Measurements from ENCODE around the gene TRAPPC12.
"Not testable (repeated sequence)": the region's sequence is repeated elsewhere in the genome, so short reads cannot be mapped to it uniquely, and the experiment has no call there.

The TRAPPC12 gene

DNA sequence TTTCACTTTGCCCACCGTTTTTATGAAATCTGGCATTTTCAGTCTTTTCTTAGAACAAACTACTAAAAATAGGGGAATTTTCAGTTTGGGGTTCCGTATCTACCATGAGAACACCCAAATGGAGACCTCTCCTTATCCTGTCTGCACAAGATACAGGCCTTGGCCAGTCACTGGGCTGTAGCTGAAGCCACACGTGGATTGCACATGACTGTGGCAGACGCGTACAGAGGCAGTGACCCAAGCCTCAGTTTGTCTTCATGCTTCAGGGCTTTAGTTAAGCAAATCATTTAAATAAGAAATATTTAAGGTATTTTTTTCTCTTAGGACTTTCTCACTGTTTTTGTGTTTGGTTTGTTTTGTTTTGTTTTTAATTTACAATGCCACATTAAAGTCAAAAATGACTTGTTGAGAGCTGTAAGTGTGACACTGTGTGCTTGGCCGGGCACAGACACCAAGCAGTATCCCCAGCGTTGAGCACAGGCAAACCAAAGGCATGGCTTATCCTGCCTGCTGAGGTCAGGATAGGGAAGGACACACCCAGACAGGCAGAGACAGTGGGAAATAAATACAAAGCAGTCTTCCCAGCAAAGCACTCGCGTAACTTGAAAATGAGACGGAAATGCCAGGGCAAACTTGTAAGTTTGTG lies 53.3 kb downstream of the TRAPPC12 start:
- DNase-seq (ENCODE audit: low read depth in 3 of 3) = no peak

DNA sequence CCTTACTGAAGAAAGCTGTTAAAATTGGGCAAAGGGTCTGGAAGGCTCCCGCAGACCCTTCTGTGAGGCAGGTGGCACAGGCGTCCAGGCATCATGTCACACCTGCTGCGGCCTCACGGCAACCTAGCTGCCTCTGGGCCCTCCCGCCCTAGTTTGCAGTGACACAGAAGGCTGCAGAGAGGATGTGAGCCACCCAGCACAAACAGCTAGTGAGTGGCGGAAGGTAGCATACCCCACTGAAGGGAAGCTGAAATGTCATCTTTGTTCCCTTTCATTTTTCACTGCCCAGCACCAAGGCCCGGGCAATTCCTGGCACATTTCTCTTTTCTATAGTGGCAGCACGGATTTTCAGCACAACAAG lies 53.8 kb downstream of the TRAPPC12 start:
- no peak for DNase-seq (ENCODE audit: low read depth in 3 of 3)

DNA sequence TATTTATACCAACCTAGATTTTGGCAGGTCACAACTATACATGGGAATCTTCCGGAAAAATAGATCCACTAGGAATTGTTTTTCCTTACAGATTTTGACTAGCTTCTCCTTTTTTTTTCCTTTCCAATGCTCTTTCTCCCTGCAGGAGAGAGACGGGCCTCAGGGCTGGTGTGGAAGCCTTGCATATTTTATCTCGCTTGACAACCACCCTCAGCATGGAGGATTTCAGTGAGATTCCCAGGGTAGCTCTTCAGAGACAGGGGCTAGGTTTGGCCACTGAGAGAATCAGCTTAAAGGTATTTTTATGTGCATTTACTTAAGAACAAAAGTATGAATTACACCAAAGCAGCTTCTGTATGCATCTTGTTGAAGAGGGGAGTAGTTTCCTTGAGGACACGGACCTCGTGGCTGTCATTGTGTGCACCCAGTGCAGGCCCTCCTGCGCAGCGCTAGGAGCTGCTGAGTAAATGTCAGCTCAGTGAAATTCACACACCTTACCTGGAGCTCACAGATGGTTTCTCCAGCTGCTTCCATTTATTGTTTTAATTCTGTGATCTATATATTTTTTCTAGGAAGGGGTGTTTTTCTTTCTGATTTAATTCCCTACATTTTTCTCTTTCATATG lies 54.4 kb downstream of the TRAPPC12 start:
- no peak for DNase-seq (ENCODE audit: low read depth in 3 of 3)

DNA sequence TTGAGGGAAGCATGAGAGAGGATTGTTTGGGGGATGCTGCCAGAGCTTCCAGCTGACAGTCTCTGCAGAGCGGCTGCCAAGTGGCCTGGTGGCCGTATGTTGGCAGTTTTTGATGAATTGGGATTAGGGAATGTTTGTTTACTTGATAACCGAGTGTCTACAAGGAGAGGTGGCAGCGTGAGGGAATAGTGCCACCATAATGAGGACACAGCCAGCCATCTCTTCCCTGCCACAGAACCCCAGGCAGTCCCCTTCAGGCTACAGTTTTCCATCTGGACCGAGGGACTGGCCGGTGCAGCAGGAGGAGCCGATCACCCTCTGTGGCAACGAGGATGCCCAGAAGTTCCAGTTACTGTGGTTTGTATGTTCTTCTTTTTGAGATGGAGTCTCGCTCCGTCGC lies 55.2 kb downstream of the TRAPPC12 start:
- DNase-seq (ENCODE audit: low read depth in 3 of 3) = no peak

DNA sequence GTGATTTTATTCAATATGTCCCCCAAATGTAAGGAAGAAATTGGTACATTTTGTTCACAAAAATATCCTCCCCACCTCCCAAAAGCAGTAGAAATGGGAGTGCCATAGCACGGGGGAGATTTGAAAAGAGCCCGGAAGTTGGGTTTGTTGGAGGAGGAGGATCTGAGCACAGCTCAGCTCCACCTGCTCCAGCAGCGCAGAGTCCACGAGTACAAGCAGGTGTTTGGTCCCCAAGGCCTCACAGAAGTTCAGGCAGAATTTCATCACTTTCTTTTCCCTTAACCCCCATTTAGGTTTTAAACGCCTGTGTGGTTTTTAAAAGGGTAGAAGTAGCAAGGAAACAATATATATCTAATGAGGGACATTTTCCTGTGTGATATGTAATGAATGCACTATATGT lies 56.0 kb downstream of the TRAPPC12 start:
- DNase-seq (ENCODE audit: low read depth in 3 of 3) = no peak

DNA sequence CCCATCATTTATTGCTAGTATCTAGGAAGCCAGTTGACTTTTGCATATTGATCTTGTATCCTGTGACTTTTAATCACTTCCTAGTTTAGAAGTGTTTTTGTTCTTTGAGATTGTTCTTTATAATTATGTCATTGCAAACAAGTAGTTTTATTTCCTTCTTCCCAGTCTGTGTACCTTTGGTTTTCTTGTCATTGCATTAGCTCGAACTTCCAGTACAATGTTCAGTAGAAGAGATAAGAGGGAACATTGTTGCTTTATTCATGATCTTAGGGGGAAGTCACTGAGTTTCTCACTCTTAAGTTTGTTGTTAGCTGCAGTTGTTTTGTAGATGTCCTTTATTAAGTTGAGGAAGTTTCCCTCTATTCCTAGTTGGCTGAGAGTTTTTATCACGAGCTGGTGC lies 61.0 kb downstream of the TRAPPC12 start:
- DNase-seq (ENCODE audit: low read depth in 3 of 3) = no peak

DNA sequence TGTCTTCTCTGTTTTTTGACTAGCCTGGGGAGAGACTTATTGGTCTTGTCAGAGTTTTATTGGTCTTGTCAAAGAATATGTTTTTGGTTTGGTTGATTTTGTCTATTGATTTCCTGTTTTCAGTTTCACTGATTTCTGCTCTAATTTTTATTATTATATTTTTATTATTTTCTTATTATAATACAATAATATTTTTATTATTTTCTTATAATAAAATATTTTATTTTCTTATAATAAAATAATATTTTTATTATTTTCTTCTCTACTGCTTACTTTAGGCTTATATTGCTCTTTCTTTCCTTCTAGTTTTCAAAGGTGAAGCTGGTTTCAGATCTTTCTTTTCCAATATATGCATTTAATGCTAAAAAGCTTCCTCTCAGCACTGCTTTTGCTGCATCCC lies 62.0 kb downstream of the TRAPPC12 start:
- DNase-seq (ENCODE audit: low read depth in 3 of 3) = no peak

DNA sequence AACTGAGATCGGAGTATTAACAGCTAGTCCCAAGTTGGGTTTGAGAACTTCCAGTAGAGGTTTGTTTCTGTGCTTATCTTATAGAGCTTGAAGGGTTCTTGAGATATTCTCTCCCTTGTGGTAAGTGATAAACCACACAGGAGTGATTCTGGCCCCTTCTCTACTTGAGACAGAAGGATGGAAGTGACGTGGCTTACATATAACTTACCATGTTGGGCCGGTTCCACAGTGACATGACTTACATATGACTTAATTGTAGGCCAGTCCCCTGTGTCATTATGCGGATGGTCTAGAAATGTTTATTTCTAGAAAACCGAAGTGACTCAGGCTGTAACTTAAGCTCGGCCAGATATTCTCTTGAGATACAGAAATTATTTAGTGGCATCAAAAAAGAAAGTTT lies 62.7 kb downstream of the TRAPPC12 start:
- no peak for DNase-seq (ENCODE audit: low read depth in 3 of 3)

DNA sequence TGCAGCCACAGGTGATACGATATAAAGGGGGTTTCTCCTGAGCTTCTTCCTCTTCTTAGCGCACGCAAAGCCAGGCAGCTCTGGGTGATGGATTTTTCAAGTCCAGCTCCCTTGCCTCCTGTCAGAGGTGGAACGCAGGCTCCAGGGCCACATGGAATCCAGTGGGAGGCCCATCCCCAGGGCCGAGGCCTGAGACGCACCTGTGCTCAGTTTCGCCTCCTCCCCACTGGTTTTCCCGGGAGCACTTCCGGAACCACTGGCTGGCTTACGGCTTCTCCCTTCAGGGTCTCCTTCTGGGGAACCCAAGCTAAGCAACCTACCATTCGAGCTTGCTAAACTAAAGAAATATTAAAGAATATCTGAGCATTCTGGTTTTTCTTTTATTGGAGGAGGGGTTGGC lies 63.6 kb downstream of the TRAPPC12 start:
- DNase-seq (ENCODE audit: low read depth in 3 of 3) = no peak

DNA sequence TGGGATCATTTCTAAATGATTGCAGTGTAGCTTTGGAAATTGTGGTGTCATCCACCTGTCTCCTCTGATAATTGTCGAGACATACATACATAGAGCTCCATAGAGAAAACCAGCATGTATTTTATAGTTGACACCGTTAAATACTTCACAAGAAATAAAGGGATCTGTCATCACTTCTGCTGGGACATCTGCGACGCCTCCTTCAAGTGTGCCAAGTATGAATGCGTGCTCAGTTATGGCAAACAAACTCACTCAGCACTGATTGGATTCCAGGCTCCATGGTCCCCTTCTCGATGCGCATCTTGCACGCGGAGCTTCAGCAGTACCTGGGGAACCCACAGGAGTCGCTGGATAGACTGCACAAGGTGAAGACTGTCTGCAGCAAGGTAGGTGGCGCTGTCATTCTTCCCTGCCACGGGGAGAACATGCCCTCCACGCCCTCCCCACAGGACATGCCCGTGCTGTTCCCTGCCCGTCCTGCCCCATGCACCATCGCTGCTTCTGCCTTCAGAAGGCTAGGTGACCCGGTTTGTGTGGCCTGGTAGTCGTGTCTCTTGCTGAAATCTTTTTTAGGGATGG lies 64.1 kb downstream of the TRAPPC12 start:
- no peak for DNase-seq (ENCODE audit: low read depth in 3 of 3)

DNA sequence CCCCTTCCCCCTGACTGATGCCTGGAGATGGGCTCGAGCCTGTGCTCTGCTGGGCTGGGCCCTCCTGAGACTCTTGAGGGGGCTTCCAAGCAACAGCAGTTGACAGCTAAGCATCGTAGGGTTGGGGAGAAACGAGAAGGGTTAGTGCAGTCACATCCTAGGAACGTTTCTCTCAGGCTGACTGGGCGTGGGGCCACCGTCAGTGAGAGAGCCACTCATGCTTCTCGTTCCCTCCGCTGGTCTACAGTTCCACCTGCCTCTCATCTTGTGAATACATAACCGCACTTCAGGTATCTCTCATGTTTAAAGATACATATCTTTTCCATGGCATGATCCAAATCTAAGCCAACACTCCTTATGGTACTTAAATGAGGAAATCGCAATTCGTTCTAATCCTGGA lies 66.4 kb downstream of the TRAPPC12 start:
- no peak for DNase-seq (ENCODE audit: low read depth in 3 of 3)

DNA sequence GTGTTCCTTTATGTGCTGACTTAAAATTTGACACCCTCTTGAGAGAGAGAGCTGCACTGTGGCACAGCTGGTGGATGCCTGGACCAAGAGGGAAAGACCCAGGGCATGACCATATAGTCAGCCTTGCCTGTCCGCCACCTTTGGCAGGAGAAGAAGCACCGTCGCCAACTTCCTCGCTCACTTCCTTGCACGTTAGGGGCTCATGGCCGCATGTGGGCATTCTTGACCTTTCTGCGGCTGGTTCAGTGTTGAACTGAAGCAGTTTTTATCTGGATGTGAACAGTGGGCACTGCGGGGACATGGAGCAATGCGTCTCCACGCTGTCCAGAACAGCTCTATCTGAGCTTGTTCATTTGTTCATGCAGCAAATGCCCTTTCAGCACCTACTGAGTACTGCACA lies 66.9 kb downstream of the TRAPPC12 start:
- no peak for DNase-seq (ENCODE audit: low read depth in 3 of 3)

DNA sequence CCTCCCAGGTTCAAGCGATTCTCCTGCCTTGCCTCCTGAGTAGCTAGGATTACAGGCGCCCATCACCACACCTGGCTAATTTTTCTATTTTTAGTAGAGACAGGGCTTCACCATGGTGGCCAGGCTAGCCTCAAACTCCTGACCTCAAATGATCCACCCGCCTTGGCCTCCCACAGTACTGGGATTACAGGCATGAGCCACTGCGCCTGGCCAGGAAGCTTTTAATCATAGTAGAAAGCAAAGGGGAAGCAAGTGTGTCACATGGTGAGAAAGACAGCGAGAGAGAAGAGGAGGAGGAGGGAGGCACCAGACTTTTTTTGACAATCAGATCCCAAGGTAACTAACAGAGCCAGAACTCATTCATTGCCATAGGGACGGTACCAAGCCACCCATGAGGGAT lies 67.7 kb downstream of the TRAPPC12 start:
- DNase-seq (ENCODE audit: low read depth in 3 of 3) = not testable (repeated sequence)

DNA sequence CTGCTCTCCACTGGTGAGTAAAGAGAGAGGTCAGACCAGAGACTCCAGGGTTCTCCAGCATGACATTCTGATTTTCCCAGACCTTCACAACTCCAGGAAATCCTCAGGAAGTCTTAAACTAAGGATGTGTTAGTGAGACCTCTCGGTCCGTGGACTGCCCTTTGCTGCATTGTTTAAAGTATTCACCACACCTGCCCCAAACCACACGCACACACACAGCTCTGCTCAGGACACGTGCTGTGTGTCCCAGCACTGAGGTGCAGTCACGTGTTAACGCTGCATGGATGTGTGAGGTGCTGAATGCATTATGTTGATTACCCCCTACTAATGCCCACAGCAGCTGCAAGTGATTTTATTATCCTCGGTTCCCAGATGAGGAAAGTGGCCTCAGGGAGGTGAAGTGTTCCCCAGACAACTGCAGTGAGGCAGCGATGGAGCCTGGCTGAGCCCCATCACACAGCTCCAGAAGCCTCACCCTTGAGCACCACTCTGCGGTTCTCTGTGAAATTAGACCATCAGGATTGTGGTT lies 68.4 kb downstream of the TRAPPC12 start:
- DNase-seq (ENCODE audit: low read depth in 3 of 3) = no peak

DNA sequence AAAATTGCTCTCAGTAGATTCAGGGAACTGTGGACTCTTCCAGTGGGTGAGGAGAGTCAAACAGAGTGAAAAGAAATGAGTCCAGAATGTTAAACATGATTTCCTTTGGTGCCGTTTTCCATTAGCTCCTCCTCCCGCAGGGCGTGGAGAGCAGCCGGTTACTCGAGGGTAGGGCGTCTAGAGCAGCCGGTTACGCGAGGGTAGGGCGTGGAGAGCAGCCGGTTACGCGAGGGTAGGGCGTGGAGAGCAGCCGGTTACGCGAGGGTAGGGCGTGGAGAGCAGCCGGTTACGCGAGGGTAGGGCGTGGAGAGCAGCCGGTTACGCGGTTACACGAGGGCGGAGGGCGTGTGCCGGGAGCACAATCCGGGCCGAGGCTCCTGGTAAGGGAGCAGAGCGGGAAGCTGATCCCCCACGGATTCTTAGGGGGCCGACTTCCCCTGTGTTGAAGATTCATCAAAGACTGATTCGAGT lies 69.0 kb downstream of the TRAPPC12 start:
- DNase-seq (ENCODE audit: low read depth in 3 of 3) = not testable (repeated sequence)

DNA sequence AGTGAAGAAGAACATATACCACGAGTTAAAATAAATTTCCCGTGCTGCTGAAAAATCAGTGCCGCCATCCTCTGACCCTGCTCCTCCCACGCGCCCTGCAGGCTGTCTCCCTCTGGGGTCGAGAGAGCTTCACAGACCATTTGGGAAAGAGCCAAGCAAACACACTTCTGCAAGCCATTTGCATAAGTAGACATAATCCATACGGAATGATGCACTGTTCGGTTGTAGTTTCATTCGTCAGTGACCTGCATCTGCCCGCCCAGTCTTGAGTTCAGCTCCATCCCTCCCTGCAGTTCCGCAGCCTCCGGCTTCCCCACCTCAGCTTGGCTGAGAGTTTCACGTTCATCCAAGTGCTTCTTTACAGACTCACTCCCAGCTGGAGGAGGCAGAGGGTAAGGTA lies 69.6 kb downstream of the TRAPPC12 start:
- DNase-seq (ENCODE audit: low read depth in 3 of 3) = no peak

DNA sequence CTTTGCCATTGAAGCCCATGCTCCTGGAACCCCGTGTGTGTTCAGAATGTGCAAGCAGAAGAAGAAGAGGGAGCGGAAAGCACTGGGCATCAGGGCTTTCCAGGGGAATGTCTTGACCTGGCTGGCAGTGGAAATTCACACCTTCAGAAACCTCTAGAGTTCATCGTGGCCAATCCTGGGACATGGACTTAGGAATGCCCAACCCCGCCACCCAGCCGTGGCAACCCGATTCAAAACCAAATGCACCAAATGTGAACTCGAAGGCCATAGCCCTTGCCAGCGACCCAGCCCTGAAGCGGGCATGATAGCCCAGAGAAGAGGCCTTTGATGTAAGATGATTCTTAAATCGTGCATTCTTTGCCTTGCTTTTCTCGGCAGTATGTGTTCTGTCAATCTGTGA lies 70.4 kb downstream of the TRAPPC12 start:
- DNase-seq (ENCODE audit: low read depth in 3 of 3) = no peak

DNA sequence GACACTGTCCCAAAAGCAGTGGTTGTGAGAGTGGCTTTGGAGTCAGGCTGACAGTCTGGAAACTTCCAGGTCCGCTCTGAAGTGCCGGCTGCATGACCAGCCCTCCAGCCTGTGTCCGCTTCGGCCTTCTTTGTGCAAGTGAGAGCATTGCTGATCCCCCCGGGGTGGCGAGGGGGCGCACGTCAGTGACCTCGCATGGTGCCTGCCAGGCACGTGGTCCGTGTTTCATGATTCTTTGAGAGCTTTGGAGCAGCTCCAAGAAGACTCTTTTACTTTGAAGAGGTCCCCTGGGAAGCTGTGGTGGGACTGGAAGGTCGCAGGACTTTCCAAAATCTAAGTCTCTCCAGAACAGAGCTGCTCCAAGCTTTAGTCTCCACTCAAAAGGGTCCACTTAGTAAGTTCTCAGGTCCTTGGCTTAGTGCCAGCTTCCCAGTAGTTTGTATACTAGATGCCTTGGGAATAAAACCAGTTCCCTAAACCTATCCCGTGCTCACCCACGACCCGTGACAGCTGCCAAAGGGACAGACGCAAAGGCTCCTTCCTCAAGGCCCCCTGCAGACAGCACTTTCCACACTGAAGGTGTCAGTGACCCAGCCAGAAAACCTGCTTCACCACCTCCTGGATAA lies 71.0 kb downstream of the TRAPPC12 start:
- no peak for DNase-seq (ENCODE audit: low read depth in 3 of 3)

DNA sequence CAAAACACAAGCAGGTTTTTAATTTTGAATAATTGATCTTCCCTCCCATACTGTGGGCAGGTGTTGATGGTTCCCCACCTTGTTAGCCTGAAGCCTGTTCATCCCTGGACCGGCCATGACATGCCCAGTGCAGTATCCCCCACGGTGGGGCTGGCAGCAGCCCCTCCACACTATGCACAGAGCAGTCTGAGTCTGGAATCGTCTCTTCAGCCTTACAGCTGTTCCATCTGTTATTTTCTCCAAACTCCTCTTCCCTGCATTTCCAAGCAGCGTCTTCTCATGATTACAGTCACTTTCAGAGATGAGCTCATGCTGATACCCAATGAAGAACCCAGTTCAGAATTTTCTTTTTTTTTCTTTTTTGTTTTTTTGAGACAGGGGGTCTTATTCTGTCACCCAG lies 71.7 kb downstream of the TRAPPC12 start:
- no peak for DNase-seq (ENCODE audit: low read depth in 3 of 3)

DNA sequence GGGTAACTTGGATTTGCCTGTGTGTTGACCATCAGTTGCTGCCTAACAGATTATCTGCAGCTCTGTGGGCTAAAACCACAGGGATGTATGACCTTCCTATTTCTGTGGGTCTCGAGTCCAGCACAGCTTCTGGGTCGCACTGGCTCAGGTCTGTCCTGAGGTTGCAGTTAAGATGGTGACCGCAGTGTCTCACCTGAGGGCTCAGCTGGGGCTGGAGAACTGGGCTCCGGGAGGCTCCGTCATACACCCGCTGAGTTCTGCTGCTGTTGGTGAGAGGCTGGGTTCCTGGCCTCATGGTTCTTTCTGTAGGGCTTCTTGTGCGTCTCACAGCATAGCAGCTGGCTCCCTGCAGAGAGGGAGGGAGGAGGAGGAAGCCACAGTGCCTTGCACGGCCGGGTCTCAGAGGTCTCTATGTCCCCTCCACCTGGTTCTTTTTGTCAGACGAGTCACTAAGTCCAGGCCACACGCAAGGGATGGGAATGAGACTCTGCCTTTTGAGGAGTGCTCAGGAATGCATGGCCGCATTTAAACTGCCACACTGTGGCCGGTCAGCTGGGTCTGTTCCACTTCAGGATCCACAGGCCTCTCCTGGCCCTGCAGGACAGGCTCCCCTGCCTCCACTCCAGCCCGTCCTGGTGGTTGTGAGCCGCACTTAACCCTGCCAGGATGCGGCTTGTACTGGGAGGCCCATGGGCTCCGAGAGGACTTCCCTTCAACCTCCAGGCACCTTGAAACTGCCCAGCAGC lies 72.6 kb downstream of the TRAPPC12 start:
- DNase-seq (ENCODE audit: low read depth in 3 of 3) = no peak

DNA sequence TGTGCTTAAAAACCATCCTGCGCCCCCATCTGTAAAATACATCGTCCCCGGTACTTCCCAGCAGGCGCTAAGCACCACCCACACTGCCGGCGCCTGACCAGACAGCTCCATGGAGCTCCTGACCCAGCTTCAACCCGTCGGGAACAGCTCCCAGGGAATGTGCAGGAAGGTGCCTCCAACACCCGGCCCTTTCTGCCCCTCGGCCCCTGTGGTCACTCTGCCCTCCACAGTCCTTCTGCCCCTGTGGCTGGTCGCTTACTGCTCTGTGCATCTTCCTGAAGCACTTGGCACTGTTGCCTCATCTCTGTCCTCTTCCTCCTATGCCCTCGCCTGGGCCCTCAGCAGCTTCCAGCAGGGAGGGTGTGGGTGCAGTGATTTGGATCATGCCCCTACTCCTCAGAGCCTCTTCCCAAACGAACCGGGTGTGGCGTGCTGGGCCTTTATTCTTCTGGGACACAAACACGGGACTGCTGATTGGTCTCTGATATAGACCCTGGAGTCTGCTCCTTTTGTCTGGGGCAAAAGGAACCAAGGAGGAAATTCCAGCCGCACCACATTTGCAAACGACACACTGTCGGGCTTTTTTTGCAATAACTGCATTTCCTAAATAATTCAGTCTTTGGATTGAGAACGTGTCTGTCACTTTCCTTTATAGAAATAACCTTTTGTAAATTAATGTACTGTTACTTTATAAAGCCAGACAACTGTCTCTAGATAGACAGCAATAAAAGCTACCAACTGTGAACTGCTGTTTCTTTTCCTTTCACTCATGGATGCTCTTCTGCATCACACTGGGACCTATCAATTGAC lies 73.9 kb downstream of the TRAPPC12 start:
- DNase-seq (ENCODE audit: low read depth in 3 of 3) = no peak
